GM23248 (cell line): ENCODE data around the gene CACNB4.

Experiments
- EZH2 ChIP-seq: fragments of 200-600 bp; sonication (generic); IDR thresholded peaks from 2 replicates; pipeline ENCODE4 v1.6.1; 2018; ENCODE audit warnings: antibody characterized with exemption, mild to moderate bottlenecking; ENCODE audit not compliant: insufficient read depth, poor library complexity, severe bottlenecking
- EZH2phosphoT487 ChIP-seq: fragments of 200-600 bp; sonication (generic); IDR thresholded peaks from 2 replicates; pipeline ENCODE4 v1.6.1; 2018; ENCODE audit warnings: antibody characterized with exemption, moderate library complexity, mild to moderate bottlenecking, low read depth; ENCODE audit not compliant: insufficient read depth

- TF ChIP-seq EZH2 (no peak), EZH2phosphoT487 (no peak)
Observed at GRCh38 chr2:151809073-151809383, 289.8 kb downstream of the CACNB4 start.
